ENCODE measurements around the gene CCDC33. TPM values are rescaled to one million over a fixed set of nuclear protein-coding genes. Genes with fewer than 3 reads are reported as not detected.

Gene CCDC33
- total RNA-seq, 1 donor from 2014 or later = not detected

GRCh38 chr15:74220475-74221248, 15.5 kb upstream of the CCDC33 start:
- no peak overlapping the region for H3K4me3 Mint-ChIP-seq (ENCODE audit: unreplicated experiment)
- no peak for TF ChIP-seq CTCF (IDR thresholded peaks at IDR 0.05)
- H3K36me3 Mint-ChIP-seq (ENCODE audit: low read depth) = no peaks in the 10 kb centered on the region
- peaks cover 22% of the 10 kb centered on the region for H3K4me1 Mint-ChIP-seq (ENCODE audit: low read depth)
- H3K9me3 Mint-ChIP-seq (ENCODE audit: low read depth) = no peaks in the 10 kb centered on the region
- no peak for DNase-seq (ENCODE audit: low spot score)
- peaks cover 16% of the 10 kb centered on the region for H3K27me3 Mint-ChIP-seq (ENCODE audit: low read depth)
- H3K27ac Mint-ChIP-seq (ENCODE audit: unreplicated experiment) = no peak overlapping the region

GRCh38 chr15:74221399-74222239, 14.5 kb upstream of the CCDC33 start:
- H3K9me3 Mint-ChIP-seq (ENCODE audit: low read depth) = no peaks in the 10 kb centered on the region
- H3K36me3 Mint-ChIP-seq (ENCODE audit: low read depth) = no peaks in the 10 kb centered on the region
- DNase-seq (ENCODE audit: low spot score) = no peak
- H3K4me3 Mint-ChIP-seq (ENCODE audit: unreplicated experiment) = no peak overlapping the region
- H3K27me3 Mint-ChIP-seq (ENCODE audit: low read depth) = peaks cover 16% of the 10 kb centered on the region
- H3K4me1 Mint-ChIP-seq (ENCODE audit: low read depth) = peaks cover 19% of the 10 kb centered on the region
- H3K27ac Mint-ChIP-seq (ENCODE audit: unreplicated experiment) = no peak overlapping the region
- no peak for TF ChIP-seq CTCF (IDR thresholded peaks at IDR 0.05)

- Mint-ChIP-seq H3K27ac (ENCODE audit: unreplicated experiment) (no peak overlapping the region), H3K27me3 (ENCODE audit: low read depth) (peaks cover 15% of the 10 kb centered on the region), H3K4me1 (ENCODE audit: low read depth) (peaks cover 19% of the 10 kb centered on the region), H3K9me3 (ENCODE audit: low read depth) (no peaks in the 10 kb centered on the region), H3K4me3 (ENCODE audit: unreplicated experiment) (no peak overlapping the region), H3K36me3 (ENCODE audit: low read depth) (no peaks in the 10 kb centered on the region)
- no peak for TF ChIP-seq CTCF (IDR thresholded peaks at IDR 0.05)
- no peak for DNase-seq (ENCODE audit: low spot score)
These were observed 13.6 kb upstream of the CCDC33 start for GRCh38 chr15:74222240-74223119.

- Mint-ChIP-seq H3K36me3 (ENCODE audit: low read depth) (no peaks in the 10 kb centered on the region), H3K4me3 (ENCODE audit: unreplicated experiment) (no peak overlapping the region), H3K27me3 (ENCODE audit: low read depth) (peaks cover 5% of the 10 kb centered on the region), H3K9me3 (ENCODE audit: low read depth) (no peaks in the 10 kb centered on the region), H3K27ac (ENCODE audit: unreplicated experiment) (no peak overlapping the region), H3K4me1 (ENCODE audit: low read depth) (peaks cover 23% of the 10 kb centered on the region)
- DNase-seq (ENCODE audit: low spot score) = no peak
- TF ChIP-seq CTCF (IDR thresholded peaks at IDR 0.05) = no peak
These were observed 10.2 kb upstream of the CCDC33 start for GRCh38 chr15:74225928-74226327.

Measured in chondrocyte (in vitro differentiated cells).